WTC11 (cell line): ENCODE results near the gene USP28. TPM values are rescaled to one million over a fixed set of nuclear protein-coding genes. Genes with fewer than 3 reads are reported as not detected.

Experiments used
- ATAC-seq: fragments of 200-7000 bp; cut with Tn5 transposase; 2 replicates; pipeline ENCODE4 v1.10.0; 2021; ENCODE audit warnings: mild to moderate bottlenecking, moderate library complexity
- CTCF ChIA-PET: fragments of 300-600 bp; sonication (Branson Sonifier 250); formaldehyde crosslinking; loops from one replicate; lab custom pipeline; 2021; ENCODE audit warnings: antibody characterized with exemption; lab: Charles Lee
- POLR2A ChIA-PET: fragments of 350-600 bp; sonication (Branson Sonifier 250); formaldehyde crosslinking; loops from one replicate; lab custom pipeline; 2021; ENCODE audit warnings: antibody characterized with exemption; lab: Charles Lee
- DNase-seq: peaks from one replicate; pipeline ENCODE4 v3.0.0; 2021; ENCODE audit warnings: low spot score
- H3K27ac Mint-ChIP-seq: 2 replicates; pipeline ENCODE4 v1.8.0; 2021; ENCODE audit warnings: mixed read lengths
- H3K27me3 Mint-ChIP-seq: 2 replicates; pipeline ENCODE4 v1.8.0; 2021; ENCODE audit warnings: low read depth, mild to moderate bottlenecking, moderate library complexity, mixed read lengths
- H3K36me3 Mint-ChIP-seq: 2 replicates; pipeline ENCODE4 v1.8.0; 2021; ENCODE audit warnings: mixed read lengths
- H3K4me1 Mint-ChIP-seq: 2 replicates; pipeline ENCODE4 v1.8.0; 2022; ENCODE audit warnings: mixed read lengths
- H3K4me3 Mint-ChIP-seq: 2 replicates; pipeline ENCODE4 v1.8.0; 2021; ENCODE audit warnings: mild to moderate bottlenecking, moderate library complexity, mixed read lengths
- H3K9me3 Mint-ChIP-seq: 2 replicates; pipeline ENCODE4 v1.8.0; 2021; ENCODE audit warnings: mixed read lengths
- AFF4 ChIP-seq: sonication (generic); formaldehyde crosslinking; IDR thresholded peaks from 2 replicates; pipeline ENCODE4 v1.8.1; 2023; ENCODE audit warnings: mild to moderate bottlenecking, missing genetic modification reagents, borderline replicate concordance
- ATF6 ChIP-seq: sonication (generic); formaldehyde crosslinking; IDR thresholded peaks from 2 replicates; pipeline ENCODE4 v1.8.1; 2023; ENCODE audit warnings: mild to moderate bottlenecking, missing genetic modification reagents
- CDX4 ChIP-seq: fragments of 250-450 bp; sonication (Bioruptor Pico); IDR thresholded peaks from 2 replicates; pipeline ENCODE4 v1.9.0; 2021; ENCODE audit warnings: moderate library complexity, mild to moderate bottlenecking, inconsistent platforms, borderline replicate concordance
- CREM ChIP-seq: sonication (generic); formaldehyde crosslinking; IDR thresholded peaks from 2 replicates; pipeline ENCODE4 v1.8.1; 2022; ENCODE audit warnings: mild to moderate bottlenecking, missing genetic modification reagents, moderate library complexity
- E2F1 ChIP-seq: sonication (generic); formaldehyde crosslinking; IDR thresholded peaks from 2 replicates; pipeline ENCODE4 v1.8.0; 2022; ENCODE audit warnings: mild to moderate bottlenecking, missing genetic modification reagents
- E2F4 ChIP-seq: sonication (generic); formaldehyde crosslinking; IDR thresholded peaks from 2 replicates; pipeline ENCODE4 v1.8.1; 2022; ENCODE audit warnings: low read depth, mild to moderate bottlenecking, moderate library complexity, missing genetic modification reagents, borderline replicate concordance
- ELF4 ChIP-seq: sonication (generic); formaldehyde crosslinking; IDR thresholded peaks from 2 replicates; pipeline ENCODE4 v1.8.1; 2022; ENCODE audit warnings: low read depth, mild to moderate bottlenecking, moderate library complexity, missing genetic modification reagents
- FOXJ3 ChIP-seq: sonication (generic); formaldehyde crosslinking; IDR thresholded peaks from 2 replicates; pipeline ENCODE4 v1.9.0; 2021; ENCODE audit warnings: missing genetic modification reagents, mild to moderate bottlenecking, borderline replicate concordance
- FOXP1 ChIP-seq: sonication (generic); formaldehyde crosslinking; IDR thresholded peaks from 2 replicates; pipeline ENCODE4 v1.8.0; 2022; ENCODE audit warnings: missing genetic modification reagents, mild to moderate bottlenecking, moderate library complexity, borderline replicate concordance
- GABPB1 ChIP-seq: sonication (generic); formaldehyde crosslinking; IDR thresholded peaks from 2 replicates; pipeline ENCODE4 v1.8.1; 2023; ENCODE audit warnings: mild to moderate bottlenecking, missing genetic modification reagents
- HMGXB4 ChIP-seq: sonication (generic); formaldehyde crosslinking; IDR thresholded peaks from 2 replicates; pipeline ENCODE4 v1.8.1; 2023; ENCODE audit warnings: mild to moderate bottlenecking, moderate library complexity, missing genetic modification reagents
- IRF2 ChIP-seq: sonication (generic); formaldehyde crosslinking; IDR thresholded peaks from 2 replicates; pipeline ENCODE4 v1.8.0; 2022; ENCODE audit warnings: low read depth, missing genetic modification reagents, borderline replicate concordance
- MXD4 ChIP-seq: fragments of 250-450 bp; sonication (Bioruptor Pico); IDR thresholded peaks from 2 replicates; pipeline ENCODE4 v1.8.0; 2021; ENCODE audit warnings: mild to moderate bottlenecking, moderate library complexity, borderline replicate concordance
- NFATC4 ChIP-seq: fragments of 250-450 bp; sonication (Bioruptor Pico); IDR thresholded peaks from 2 replicates; pipeline ENCODE4 v1.9.0; 2021; ENCODE audit warnings: mild to moderate bottlenecking
- PRRX2 ChIP-seq: fragments of 250-450 bp; sonication (Bioruptor Pico); IDR thresholded peaks from 2 replicates; pipeline ENCODE4 v1.8.0; 2021; ENCODE audit warnings: mild to moderate bottlenecking
- TEAD4 ChIP-seq: sonication (generic); formaldehyde crosslinking; IDR thresholded peaks from 2 replicates; pipeline ENCODE4 v1.8.0; 2022; ENCODE audit warnings: mild to moderate bottlenecking, missing genetic modification reagents
- ZNF121 ChIP-seq: sonication (generic); formaldehyde crosslinking; IDR thresholded peaks from 2 replicates; pipeline ENCODE4 v1.8.0; 2023; ENCODE audit warnings: missing genetic modification reagents
- ZNF138 ChIP-seq: sonication (generic); formaldehyde crosslinking; conservative IDR thresholded peaks from 2 replicates; pipeline ENCODE4 v1.8.1; 2022; ENCODE audit warnings: mild to moderate bottlenecking, moderate library complexity, missing genetic modification reagents
- ZNF219 ChIP-seq: sonication (generic); formaldehyde crosslinking; IDR thresholded peaks from 2 replicates; pipeline ENCODE4 v1.8.0; 2023; ENCODE audit warnings: missing genetic modification reagents, mild to moderate bottlenecking, borderline replicate concordance
- ZNF232 ChIP-seq: sonication (generic); formaldehyde crosslinking; IDR thresholded peaks from 2 replicates; pipeline ENCODE4 v1.8.0; 2022; ENCODE audit warnings: mild to moderate bottlenecking, missing genetic modification reagents
- ZNF396 ChIP-seq: fragments of 250-450 bp; sonication (Bioruptor Pico); IDR thresholded peaks from 2 replicates; pipeline ENCODE4 v1.8.0; 2021; ENCODE audit warnings: mild to moderate bottlenecking, moderate library complexity, borderline replicate concordance
- ZNF423 ChIP-seq: fragments of 250-450 bp; sonication (Bioruptor Pico); IDR thresholded peaks from 2 replicates; pipeline ENCODE4 v2.1.2; 2022; ENCODE audit warnings: mild to moderate bottlenecking, moderate library complexity
- ZNF425 ChIP-seq: fragments of 250-450 bp; sonication (Bioruptor Pico); conservative IDR thresholded peaks from 2 replicates; pipeline ENCODE4 v1.9.0; 2021; ENCODE audit warnings: mild to moderate bottlenecking
- total RNA-seq: library from RNA; stranded (reverse); gene quantifications from 3 replicates; pipeline ENCODE4 v1.2.3, GENCODE V29; 2021

USP28 gene
- total RNA-seq, 1 experiment from 2014 or later = 129 TPM

- TF ChIP-seq ZNF138 (CRISPR knock-in tag) (no peak), ELF4 (no peak), ZNF423 (no peak), ZNF396 (no peak), ZNF121 (CRISPR knock-in tag) (no peak), ATF6 (CRISPR knock-in tag) (no peak), ZNF232 (CRISPR knock-in tag) (no peak), ZNF425 (CRISPR knock-in tag) (no peak), AFF4 (CRISPR knock-in tag) (no peak), CREM (CRISPR knock-in tag) (no peak), E2F4 (no peak), FOXP1 (CRISPR knock-in tag) (no peak), NFATC4 (CRISPR knock-in tag) (no peak)
- ATAC-seq = no peak
- Mint-ChIP-seq H3K27me3 (peaks cover 3% of the 10 kb centered on the region; the same call in 1 of the 2 replicates), H3K9me3 (no peaks in the 10 kb centered on the region), H3K4me1 (no peaks in the 10 kb centered on the region), H3K36me3 (no peaks in the 10 kb centered on the region), H3K4me3 (no peak overlapping the region), H3K27ac (no peak overlapping the region)
- CTCF ChIA-PET = interaction anchor here (1.0 to 2.6 kb wide), 3 partner anchors 8 to 114 kb away, joined by 4 to 13 read pairs (median 11); partner anchors contain the start of gene ZW10
- DNase-seq = no peak
- POLR2A ChIA-PET = interaction anchor here (0.6 to 0.7 kb wide), 2 partner anchors 166 to 1403 kb away, joined by 3 read pairs; no protein-coding TSS in a partner anchor
Measured at GRCh38 chr11:113782134-113782533, 93.2 kb downstream of the USP28 start.

- CTCF ChIA-PET = interaction anchor here (1.0 to 2.6 kb wide), 3 partner anchors 8 to 115 kb away, joined by 4 to 13 read pairs (median 11); partner anchors contain the start of gene ZW10
- DNase-seq (no peak), ATAC-seq (peak; percentile 76)
- H3K4me1 Mint-ChIP-seq = no peaks in the 10 kb centered on the region
- H3K4me3 Mint-ChIP-seq = no peak overlapping the region
- POLR2A ChIA-PET = interaction anchor here (0.6 kb wide), 1 partner anchor 1403 kb away, joined by 3 read pairs; no protein-coding TSS in a partner anchor
- H3K9me3 Mint-ChIP-seq = no peaks in the 10 kb centered on the region
- no peak overlapping the region for H3K27ac Mint-ChIP-seq
- H3K36me3 Mint-ChIP-seq = no peaks in the 10 kb centered on the region
- H3K27me3 Mint-ChIP-seq = peaks cover 5% of the 10 kb centered on the region
- TF ChIP-seq MXD4 (no peak), TEAD4 (CRISPR knock-in tag) (no peak), CDX4 (CRISPR knock-in tag) (no peak), PRRX2 (CRISPR knock-in tag) (no peak), ELF4 (no peak), ZNF396 (no peak), GABPB1 (CRISPR knock-in tag) (no peak), ZNF219 (no peak), FOXJ3 (no peak), HMGXB4 (CRISPR knock-in tag) (no peak), IRF2 (CRISPR knock-in tag) (no peak), E2F1 (CRISPR knock-in tag) (no peak)
Measured at GRCh38 chr11:113781682-113782081, 93.7 kb downstream of the USP28 start.
